ENCODE data around the gene SRF. TPM values are rescaled to one million over a fixed set of nuclear protein-coding genes. Genes with fewer than 3 reads are reported as not detected.
A peak's percentile ranks its signal among the peaks of the same experiment; 100 is the strongest.

Gene SRF
- polyA plus RNA-seq, 1 donor from 2014 or later = 5.0 TPM

GRCh38 chr6:43228951-43229802 is 58.1 kb downstream of the SRF start, which contains the start of gene DNPH1:
TSS of gene DNPH1 (minus strand) at chr6:43229481. CDS start at chr6:43229456, 25 bp downstream.
- Mint-ChIP-seq H3K27me3 (peaks cover 5% of the 10 kb centered on the region), H3K36me3 (peaks cover 1% of the 10 kb centered on the region), H3K9me3 (no peaks in the 10 kb centered on the region), H3K27ac (peak within 1 kb of the TSS; percentile 76 to 97 (median 90)), H3K4me1 (peaks cover 10 to 21% (median 18%) of the 10 kb centered on the region in 3 donors), H3K4me3 (peak within 1 kb of the TSS; percentile 88 to 96 (median 91))

DNA sequence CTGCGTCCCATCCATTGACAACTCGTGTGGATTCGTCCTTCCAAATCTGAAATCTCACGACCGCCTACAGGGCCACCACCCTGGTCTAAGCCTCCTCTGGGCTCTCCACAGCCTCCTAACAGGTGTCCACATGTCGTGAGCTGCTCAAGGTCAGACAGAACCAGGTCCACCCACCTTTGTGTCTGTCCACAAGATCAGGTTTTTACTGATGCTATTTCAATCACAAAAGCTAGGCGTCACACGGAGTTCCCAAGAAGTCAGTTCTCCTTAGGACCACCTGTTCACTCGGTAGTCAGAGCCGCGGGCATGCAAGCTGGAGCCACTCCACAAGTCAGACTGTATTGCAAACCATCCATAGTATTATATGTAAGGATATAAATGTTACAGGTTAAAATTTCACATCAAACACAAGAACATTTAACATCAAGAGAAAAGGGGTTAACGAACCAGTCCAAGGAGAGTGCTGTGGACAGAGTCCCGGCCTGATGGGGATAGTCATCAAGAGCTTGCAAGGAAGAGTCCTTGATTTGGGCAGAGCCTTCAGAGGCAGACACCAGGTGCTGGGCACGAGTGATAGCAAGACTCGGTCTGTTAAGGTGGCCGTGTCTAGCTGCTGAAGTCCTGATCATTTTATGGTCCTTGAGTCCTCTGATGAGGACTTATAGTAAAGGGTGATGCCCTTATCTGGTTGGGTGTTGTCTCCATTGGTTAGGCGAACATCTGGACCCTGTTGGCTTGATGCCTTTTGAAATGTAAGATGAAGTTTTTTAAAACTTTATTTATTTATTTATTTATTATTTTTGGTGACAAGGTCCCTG is 58.9 kb downstream of the SRF start:
- H3K4me3 Mint-ChIP-seq = peak overlapping the region; percentile 81 to 93 (median 86)
- no peaks in the 10 kb centered on the region for H3K9me3 Mint-ChIP-seq
- H3K36me3 Mint-ChIP-seq = peaks cover 1% of the 10 kb centered on the region
- H3K4me1 Mint-ChIP-seq = peaks cover 5 to 16% (median 13%) of the 10 kb centered on the region in 3 donors
- H3K27me3 Mint-ChIP-seq = peaks cover 3% of the 10 kb centered on the region
- peak overlapping the region; percentile 59 to 81 (median 76) for H3K27ac Mint-ChIP-seq

DNA sequence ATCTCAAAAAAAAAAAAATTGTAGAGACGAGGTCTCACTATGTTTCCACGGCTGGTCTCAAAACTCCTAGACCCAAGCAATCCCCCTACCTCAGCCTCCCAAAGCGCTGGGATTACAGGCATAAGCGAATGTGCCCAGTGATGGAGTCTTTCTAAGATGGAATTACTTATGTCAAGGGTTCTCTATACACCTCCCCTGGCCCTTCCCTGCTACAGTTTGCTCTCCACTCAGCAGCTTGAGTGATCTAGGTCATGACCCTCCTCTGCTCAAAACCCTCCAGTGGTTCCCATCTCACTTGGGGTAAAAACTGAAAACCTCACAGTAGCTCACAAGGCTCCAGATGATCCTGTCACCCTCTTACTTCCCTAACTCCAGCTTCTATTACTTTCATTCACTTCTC is 60.0 kb downstream of the SRF start:
- Mint-ChIP-seq H3K27ac (no peak overlapping the region), H3K27me3 (peaks cover 3% of the 10 kb centered on the region), H3K9me3 (no peaks in the 10 kb centered on the region), H3K4me1 (peaks cover 0 to 13% (median 12%) of the 10 kb centered on the region in 3 donors), H3K36me3 (peaks cover 1% of the 10 kb centered on the region), H3K4me3 (peak overlapping the region in 1 of 4 donors; percentile 66)

Other genes with a start within 250 kb of the SRF start
- gene CNPY3, start 241.8 kb upstream of the SRF start, polyA plus RNA-seq = 272 TPM
- gene GNMT, start 210.5 kb upstream of the SRF start, polyA plus RNA-seq = 1.2 TPM
- 12.7 TPM for gene PEX6, start 192.1 kb upstream of the SRF start, polyA plus RNA-seq
- 17.5 TPM for gene PPP2R5D, start 186.7 kb upstream of the SRF start, polyA plus RNA-seq
- 76.3 TPM for gene MEA1, start 157.3 kb upstream of the SRF start, polyA plus RNA-seq
- gene KLHDC3, start 157.0 kb upstream of the SRF start, polyA plus RNA-seq = 60.3 TPM
- gene RRP36, start 149.6 kb upstream of the SRF start, polyA plus RNA-seq = 54.8 TPM
- 5.3 TPM for gene CUL7, start 117.4 kb upstream of the SRF start, polyA plus RNA-seq
- gene MRPL2, start 111.8 kb upstream of the SRF start, polyA plus RNA-seq = 50.5 TPM
- gene KLC4, start 111.6 kb upstream of the SRF start, polyA plus RNA-seq = 10.2 TPM
- gene PTK7, start 95.0 kb upstream of the SRF start, polyA plus RNA-seq = not detected
- 13.1 TPM for gene CUL9, start 10.9 kb downstream of the SRF start, polyA plus RNA-seq
- gene DNPH1, start 58.2 kb downstream of the SRF start, polyA plus RNA-seq = 125 TPM
- 0.04 TPM for gene TTBK1, start 72.2 kb downstream of the SRF start, polyA plus RNA-seq
- not detected for gene SLC22A7, start 127.0 kb downstream of the SRF start, polyA plus RNA-seq
- gene CRIP3, start 137.6 kb downstream of the SRF start, polyA plus RNA-seq = 2.9 TPM
- 10.7 TPM for gene ZNF318, start 198.4 kb downstream of the SRF start, polyA plus RNA-seq

All from IgD-negative memory B cell (primary cell).